HL-60 (cell line): ENCODE measurements around the gene SMOC1.

Experiments
- DNase-seq, 2 experiments: peaks; one replicate each; pipeline ENCODE4 v3.0.0-alpha.2; 2010 to 2020; ENCODE audit warnings: low read depth in 1 of 2, low spot score in 1 of 2
- H3K27ac ChIP-seq: fragments of 250-450 bp; sonication (Bioruptor Pico); replicated peaks from 2 replicates; pipeline ENCODE4 v1.5.1; 2020; ENCODE audit warnings: mild to moderate bottlenecking, moderate library complexity
- H3K27me3 ChIP-seq: fragments of 250-450 bp; sonication (Bioruptor Pico); 2 replicates; pipeline ENCODE4 v1.5.1; 2021; ENCODE audit warnings: mild to moderate bottlenecking, moderate library complexity; ENCODE audit not compliant: insufficient read depth, poor library complexity, severe bottlenecking
- H3K4me3 ChIP-seq: replicated peaks from 2 replicates; pipeline ENCODE4 v1.5.1; 2011; ENCODE audit warnings: mild to moderate bottlenecking, control low read depth, low read length; ENCODE audit not compliant: insufficient read depth
- GABPA ChIP-seq: IDR thresholded peaks from 2 replicates; pipeline ENCODE4 v1.6.1; 2012; ENCODE audit warnings: low read depth
- POLR2AphosphoS5 ChIP-seq: IDR thresholded peaks from 2 replicates; pipeline ENCODE4 v1.6.1; 2012; ENCODE audit warnings: low read depth
- SPI1 ChIP-seq: IDR thresholded peaks from 2 replicates; pipeline ENCODE4 v1.6.1; 2012; ENCODE audit warnings: low read depth, mild to moderate bottlenecking, borderline replicate concordance
- TF ChIP-seq, protein P1 (sequence below): IDR thresholded peaks from 2 replicates; pipeline ENCODE4 v1.6.1; 2012; ENCODE audit warnings: low read depth; ENCODE audit not compliant: insufficient replicate concordance
- TF ChIP-seq, protein P2 (sequence below): IDR thresholded peaks from one replicate; pipeline ENCODE4 v1.5.1; 2011; ENCODE audit warnings: low read length, control low read depth, inconsistent platforms; ENCODE audit not compliant: insufficient read depth

Gene SMOC1

DNA sequence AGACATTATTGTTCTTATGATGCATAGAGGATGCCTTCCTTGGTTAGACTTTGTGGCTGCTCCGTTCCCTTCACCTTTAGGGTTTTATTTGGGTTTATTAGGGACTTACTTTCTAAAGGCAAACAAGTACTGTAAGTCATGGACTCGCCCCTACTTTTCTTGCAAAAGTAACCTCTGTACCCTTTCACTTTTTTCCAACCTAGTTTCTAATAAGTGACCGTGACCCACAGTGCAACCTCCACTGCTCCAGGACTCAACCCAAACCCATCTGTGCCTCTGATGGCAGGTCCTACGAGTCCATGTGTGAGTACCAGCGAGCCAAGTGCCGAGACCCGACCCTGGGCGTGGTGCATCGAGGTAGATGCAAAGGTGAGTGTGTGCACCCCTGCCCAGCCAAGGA is 72.7 kb downstream of the SMOC1 start:
- DNase-seq = no peak
- no peak for TF ChIP-seq POLR2AphosphoS5
- TF ChIP-seq GABPA = no peak
- TF ChIP-seq, protein P1, sequence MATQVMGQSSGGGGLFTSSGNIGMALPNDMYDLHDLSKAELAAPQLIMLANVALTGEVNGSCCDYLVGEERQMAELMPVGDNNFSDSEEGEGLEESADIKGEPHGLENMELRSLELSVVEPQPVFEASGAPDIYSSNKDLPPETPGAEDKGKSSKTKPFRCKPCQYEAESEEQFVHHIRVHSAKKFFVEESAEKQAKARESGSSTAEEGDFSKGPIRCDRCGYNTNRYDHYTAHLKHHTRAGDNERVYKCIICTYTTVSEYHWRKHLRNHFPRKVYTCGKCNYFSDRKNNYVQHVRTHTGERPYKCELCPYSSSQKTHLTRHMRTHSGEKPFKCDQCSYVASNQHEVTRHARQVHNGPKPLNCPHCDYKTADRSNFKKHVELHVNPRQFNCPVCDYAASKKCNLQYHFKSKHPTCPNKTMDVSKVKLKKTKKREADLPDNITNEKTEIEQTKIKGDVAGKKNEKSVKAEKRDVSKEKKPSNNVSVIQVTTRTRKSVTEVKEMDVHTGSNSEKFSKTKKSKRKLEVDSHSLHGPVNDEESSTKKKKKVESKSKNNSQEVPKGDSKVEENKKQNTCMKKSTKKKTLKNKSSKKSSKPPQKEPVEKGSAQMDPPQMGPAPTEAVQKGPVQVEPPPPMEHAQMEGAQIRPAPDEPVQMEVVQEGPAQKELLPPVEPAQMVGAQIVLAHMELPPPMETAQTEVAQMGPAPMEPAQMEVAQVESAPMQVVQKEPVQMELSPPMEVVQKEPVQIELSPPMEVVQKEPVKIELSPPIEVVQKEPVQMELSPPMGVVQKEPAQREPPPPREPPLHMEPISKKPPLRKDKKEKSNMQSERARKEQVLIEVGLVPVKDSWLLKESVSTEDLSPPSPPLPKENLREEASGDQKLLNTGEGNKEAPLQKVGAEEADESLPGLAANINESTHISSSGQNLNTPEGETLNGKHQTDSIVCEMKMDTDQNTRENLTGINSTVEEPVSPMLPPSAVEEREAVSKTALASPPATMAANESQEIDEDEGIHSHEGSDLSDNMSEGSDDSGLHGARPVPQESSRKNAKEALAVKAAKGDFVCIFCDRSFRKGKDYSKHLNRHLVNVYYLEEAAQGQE = no peak
- TF ChIP-seq, protein P2, sequence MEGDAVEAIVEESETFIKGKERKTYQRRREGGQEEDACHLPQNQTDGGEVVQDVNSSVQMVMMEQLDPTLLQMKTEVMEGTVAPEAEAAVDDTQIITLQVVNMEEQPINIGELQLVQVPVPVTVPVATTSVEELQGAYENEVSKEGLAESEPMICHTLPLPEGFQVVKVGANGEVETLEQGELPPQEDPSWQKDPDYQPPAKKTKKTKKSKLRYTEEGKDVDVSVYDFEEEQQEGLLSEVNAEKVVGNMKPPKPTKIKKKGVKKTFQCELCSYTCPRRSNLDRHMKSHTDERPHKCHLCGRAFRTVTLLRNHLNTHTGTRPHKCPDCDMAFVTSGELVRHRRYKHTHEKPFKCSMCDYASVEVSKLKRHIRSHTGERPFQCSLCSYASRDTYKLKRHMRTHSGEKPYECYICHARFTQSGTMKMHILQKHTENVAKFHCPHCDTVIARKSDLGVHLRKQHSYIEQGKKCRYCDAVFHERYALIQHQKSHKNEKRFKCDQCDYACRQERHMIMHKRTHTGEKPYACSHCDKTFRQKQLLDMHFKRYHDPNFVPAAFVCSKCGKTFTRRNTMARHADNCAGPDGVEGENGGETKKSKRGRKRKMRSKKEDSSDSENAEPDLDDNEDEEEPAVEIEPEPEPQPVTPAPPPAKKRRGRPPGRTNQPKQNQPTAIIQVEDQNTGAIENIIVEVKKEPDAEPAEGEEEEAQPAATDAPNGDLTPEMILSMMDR = no peak
- no peak for TF ChIP-seq SPI1
- no peak overlapping the region for H3K27ac ChIP-seq
- no peak overlapping the region for H3K4me3 ChIP-seq
- H3K27me3 ChIP-seq = no peaks in the 10 kb centered on the region

DNA sequence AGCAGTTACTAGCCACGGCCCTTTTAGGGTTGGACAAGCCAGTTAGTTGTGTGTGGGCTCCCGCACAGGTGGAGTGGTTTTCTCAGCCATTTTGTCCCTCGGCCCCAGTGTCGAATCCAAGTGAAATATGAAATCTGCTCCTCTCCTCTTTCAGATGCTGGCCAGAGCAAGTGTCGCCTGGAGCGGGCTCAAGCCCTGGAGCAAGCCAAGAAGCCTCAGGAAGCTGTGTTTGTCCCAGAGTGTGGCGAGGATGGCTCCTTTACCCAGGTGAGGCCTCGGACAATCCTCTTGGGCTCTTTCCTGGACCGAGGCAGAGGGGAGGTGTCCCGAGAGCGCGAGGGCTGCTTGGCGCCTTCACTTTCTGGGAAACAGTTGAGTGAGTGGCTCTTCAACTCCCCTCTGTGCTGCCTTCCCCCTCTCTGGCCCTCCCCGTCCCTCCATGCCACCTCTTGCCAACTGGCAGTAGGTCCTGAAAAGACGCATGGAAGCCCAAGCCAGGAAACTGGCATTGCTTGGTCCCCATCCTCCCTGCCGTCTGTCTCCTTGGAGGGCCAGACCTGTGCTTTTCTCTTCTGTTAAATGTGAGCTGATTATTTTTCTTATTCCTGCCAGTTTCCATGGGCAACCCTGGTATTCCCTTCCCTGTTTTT is 74.2 kb downstream of the SMOC1 start:
- TF ChIP-seq GABPA (no peak), SPI1 (no peak), POLR2AphosphoS5 (no peak)
- TF ChIP-seq, protein P2 = no peak
- TF ChIP-seq, protein P1 = no peak
- no peak overlapping the region for H3K27ac ChIP-seq
- DNase-seq = no peak
- no peak overlapping the region for H3K4me3 ChIP-seq
- no peaks in the 10 kb centered on the region for H3K27me3 ChIP-seq

DNA sequence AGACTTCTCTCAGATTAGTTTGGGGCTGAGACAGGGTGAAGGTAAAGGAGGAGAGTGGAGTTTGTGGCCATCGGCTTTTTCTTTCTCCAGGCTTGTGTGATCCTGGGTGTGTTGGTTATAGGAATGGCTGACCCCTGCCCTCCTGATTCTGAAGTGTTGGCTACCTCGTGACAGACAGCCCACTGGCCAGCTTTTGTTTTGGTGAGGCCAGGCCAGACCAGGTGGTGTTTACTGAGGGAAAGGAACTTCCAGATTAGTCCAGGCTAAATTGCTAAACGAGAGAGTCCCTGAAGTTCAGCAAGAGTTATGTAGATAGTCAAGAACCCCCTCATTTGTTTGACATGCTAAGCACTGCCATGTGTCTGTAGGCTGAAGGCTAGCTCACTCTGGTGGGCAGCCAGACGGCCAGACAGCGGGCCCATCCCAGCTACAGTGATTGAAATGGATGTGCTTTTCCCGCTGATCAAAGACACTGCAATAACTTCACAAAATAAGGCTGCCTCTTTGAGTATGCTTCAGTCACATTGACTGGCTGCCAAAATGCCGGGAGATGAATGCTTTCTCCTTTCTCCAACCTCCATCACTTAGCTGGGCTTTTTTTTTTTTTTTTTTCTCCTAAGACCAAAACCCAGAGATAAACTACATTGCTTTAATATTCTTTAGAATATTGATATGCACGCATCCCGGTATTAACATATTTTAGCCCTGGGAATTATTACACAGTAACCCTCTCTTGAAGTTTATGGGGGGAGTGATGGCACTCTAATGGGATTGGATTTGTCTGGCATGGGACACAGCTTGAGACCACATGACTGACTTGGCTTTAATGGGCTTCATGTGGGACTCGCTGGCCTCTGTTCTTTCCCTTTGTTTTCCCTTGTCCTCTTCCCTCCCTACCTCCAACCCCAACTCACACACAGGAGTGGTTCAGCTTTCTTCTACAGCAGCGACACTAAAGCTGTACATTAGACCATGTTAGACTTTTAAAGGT is 76.9 kb downstream of the SMOC1 start:
- Histone ChIP-seq H3K4me3 (no peak overlapping the region), H3K27ac (no peak overlapping the region), H3K27me3 (no peaks in the 10 kb centered on the region)
- no peak for DNase-seq
- TF ChIP-seq POLR2AphosphoS5 = no peak
- TF ChIP-seq, protein P1 = no peak
- TF ChIP-seq SPI1 = no peak
- no peak for TF ChIP-seq GABPA
- TF ChIP-seq, protein P2 = no peak
